ENCODE results near the gene OTOP2. TPM values are rescaled to one million over a fixed set of nuclear protein-coding genes. Genes with fewer than 3 reads are reported as not detected.

OTOP2 gene
- total and polyA plus RNA-seq, 2 experiments from 2014 or later = not detected

- no peaks in the 10 kb centered on the region for H3K36me3 ChIP-seq (ENCODE audit: low read depth)
- H3K4me1 ChIP-seq (ENCODE audit: insufficient read depth) = no peaks in the 10 kb centered on the region
- H3K27ac ChIP-seq = no peak overlapping the region
- H3K4me2 ChIP-seq (ENCODE audit: unreplicated experiment) = no peak overlapping the region
- no peaks in the 10 kb centered on the region for H3F3A ChIP-seq (ENCODE audit: insufficient read depth)
- peaks cover 14% of the 10 kb centered on the region; the same call in 1 of the 2 replicates for H3K27me3 ChIP-seq (replicated peaks; ENCODE audit: insufficient read depth)
- no peaks in the 10 kb centered on the region for H3K79me2 ChIP-seq (ENCODE audit: insufficient read depth)
- H2AFZ ChIP-seq = no peak overlapping the region
- H4K20me1 ChIP-seq (ENCODE audit: insufficient read depth) = no peaks in the 10 kb centered on the region
- DNase-seq = no peak
- 36 to 46% methylated on average over 3 of the region's 3 CpGs for WGBS, 2 experiments (ENCODE audit: low coverage in 1 of 2, low lambda C conversion rate in 2 of 2, missing lambda C conversion rate in 2 of 2)
- H3K9me2 ChIP-seq (ENCODE audit: insufficient read depth) = no peaks in the 10 kb centered on the region
- in situ Hi-C loops (cut with MboI) = no loop called here
- TF ChIP-seq EZH2 (IDR thresholded peaks at IDR 0.05; ENCODE audit: insufficient read depth, poor library complexity, severe bottlenecking) = no peak
- TF ChIP-seq EZH2phosphoT487 (IDR thresholded peaks at IDR 0.05; ENCODE audit: insufficient read depth, low read depth) = no peak
- no peak overlapping the region for H3K9ac ChIP-seq
- H3K9me3 ChIP-seq (ENCODE audit: low read depth) = no peaks in the 10 kb centered on the region
- no peak overlapping the region for H3K4me3 ChIP-seq
Measured at GRCh38 chr17:74951065-74951464, 27.0 kb downstream of the OTOP2 start.

GRCh38 chr17:74951680-74952421, 27.8 kb downstream of the OTOP2 start:
- in situ Hi-C loops (cut with MboI) = no loop called here

GRCh38 chr17:74952431-74953133, 28.5 kb downstream of the OTOP2 start:
- no peak overlapping the region for H3K4me2 ChIP-seq (ENCODE audit: unreplicated experiment)
- in situ Hi-C loops (cut with MboI) = no loop called here
- no peaks in the 10 kb centered on the region for H3K9me3 ChIP-seq (ENCODE audit: low read depth)
- 47 to 49% methylated on average over 24 of the region's 24 CpGs for WGBS, 2 experiments (ENCODE audit: low coverage in 1 of 2, low lambda C conversion rate in 2 of 2, missing lambda C conversion rate in 2 of 2)
- no peak overlapping the region for H2AFZ ChIP-seq
- no peak overlapping the region for H3K9ac ChIP-seq
- no peaks in the 10 kb centered on the region for H3F3A ChIP-seq (ENCODE audit: insufficient read depth)
- H3K9me2 ChIP-seq (ENCODE audit: insufficient read depth) = no peaks in the 10 kb centered on the region
- no peaks in the 10 kb centered on the region for H4K20me1 ChIP-seq (ENCODE audit: insufficient read depth)
- TF ChIP-seq EZH2 (IDR thresholded peaks at IDR 0.05; ENCODE audit: insufficient read depth, poor library complexity, severe bottlenecking) = no peak
- TF ChIP-seq EZH2phosphoT487 (IDR thresholded peaks at IDR 0.05; ENCODE audit: insufficient read depth, low read depth) = no peak
- peaks cover 12% of the 10 kb centered on the region; the same call in 1 of the 2 replicates for H3K27me3 ChIP-seq (replicated peaks; ENCODE audit: insufficient read depth)
- H3K4me1 ChIP-seq (ENCODE audit: insufficient read depth) = no peaks in the 10 kb centered on the region
- DNase-seq = no peak
- H3K79me2 ChIP-seq (ENCODE audit: insufficient read depth) = no peaks in the 10 kb centered on the region
- no peak overlapping the region for H3K27ac ChIP-seq
- H3K36me3 ChIP-seq (ENCODE audit: low read depth) = no peaks in the 10 kb centered on the region
- H3K4me3 ChIP-seq = no peak overlapping the region

More at GRCh38 chr17:74951680-74952421, 27.8 kb downstream of the OTOP2 start:
- Histone ChIP-seq H3K4me1 (ENCODE audit: insufficient read depth) (no peaks in the 10 kb centered on the region), H3K36me3 (ENCODE audit: low read depth) (no peaks in the 10 kb centered on the region), H3F3A (ENCODE audit: insufficient read depth) (no peaks in the 10 kb centered on the region), H3K9ac (no peak overlapping the region), H3K4me3 (no peak overlapping the region), H2AFZ (no peak overlapping the region), H4K20me1 (ENCODE audit: insufficient read depth) (no peaks in the 10 kb centered on the region), H3K79me2 (ENCODE audit: insufficient read depth) (no peaks in the 10 kb centered on the region), H3K9me3 (ENCODE audit: low read depth) (no peaks in the 10 kb centered on the region), H3K4me2 (ENCODE audit: unreplicated experiment) (no peak overlapping the region), H3K9me2 (ENCODE audit: insufficient read depth) (no peaks in the 10 kb centered on the region), H3K27ac (no peak overlapping the region), H3K27me3 (replicated peaks; ENCODE audit: insufficient read depth) (peaks cover 12% of the 10 kb centered on the region; the same call in 1 of the 2 replicates)
- WGBS, 2 experiments (ENCODE audit: low coverage in 1 of 2, low lambda C conversion rate in 2 of 2, missing lambda C conversion rate in 2 of 2) = 55 to 79% methylated on average over 16 to 32 of the region's 32 CpGs
- no peak for DNase-seq
- TF ChIP-seq EZH2 (IDR thresholded peaks at IDR 0.05; ENCODE audit: insufficient read depth, poor library complexity, severe bottlenecking) (no peak), EZH2phosphoT487 (IDR thresholded peaks at IDR 0.05; ENCODE audit: insufficient read depth, low read depth) (no peak)

GRCh38 chr17:74953134-74953687, 29.1 kb downstream of the OTOP2 start:
- no peaks in the 10 kb centered on the region for H3K9me3 ChIP-seq (ENCODE audit: low read depth)
- no peaks in the 10 kb centered on the region for H3F3A ChIP-seq (ENCODE audit: insufficient read depth)
- H3K36me3 ChIP-seq (ENCODE audit: low read depth) = no peaks in the 10 kb centered on the region
- H3K9me2 ChIP-seq (ENCODE audit: insufficient read depth) = no peaks in the 10 kb centered on the region
- H3K79me2 ChIP-seq (ENCODE audit: insufficient read depth) = no peaks in the 10 kb centered on the region
- H3K9ac ChIP-seq = no peak overlapping the region
- no peak for TF ChIP-seq EZH2phosphoT487 (IDR thresholded peaks at IDR 0.05; ENCODE audit: insufficient read depth, low read depth)
- TF ChIP-seq EZH2 (IDR thresholded peaks at IDR 0.05; ENCODE audit: insufficient read depth, poor library complexity, severe bottlenecking) = no peak
- in situ Hi-C loops (cut with MboI) = no loop called here
- no peaks in the 10 kb centered on the region for H3K4me1 ChIP-seq (ENCODE audit: insufficient read depth)
- DNase-seq = no peak
- no peak overlapping the region for H2AFZ ChIP-seq
- 80 to 84% methylated on average over 10 of the region's 11 CpGs for WGBS, 2 experiments (ENCODE audit: low coverage in 1 of 2, low lambda C conversion rate in 2 of 2, missing lambda C conversion rate in 2 of 2)
- no peak overlapping the region for H3K4me3 ChIP-seq
- peaks cover 12% of the 10 kb centered on the region; the same call in 1 of the 2 replicates for H3K27me3 ChIP-seq (replicated peaks; ENCODE audit: insufficient read depth)
- no peaks in the 10 kb centered on the region for H4K20me1 ChIP-seq (ENCODE audit: insufficient read depth)
- H3K27ac ChIP-seq = no peak overlapping the region
- no peak overlapping the region for H3K4me2 ChIP-seq (ENCODE audit: unreplicated experiment)
